GM23338 (cell line): Measurements from ENCODE around the gene ODAM. TPM values are rescaled to one million over a fixed set of nuclear protein-coding genes. Genes with fewer than 3 reads are reported as not detected.

Experiments
- ATAC-seq: fragments of 200-7000 bp; cut with Tn5 transposase; 3 replicates; pipeline ENCODE4 v1.9.1; 2020
- DNase-seq: peaks from one replicate; pipeline ENCODE4 v3.0.0-alpha.2; 2015; ENCODE audit warnings: low spot score
- H2AFZ ChIP-seq: fragments of 200-600 bp; sonication (generic); 2 replicates; pipeline ENCODE4 v1.8.0; 2016; ENCODE audit warnings: antibody characterized with exemption, mild to moderate bottlenecking, moderate library complexity
- H3F3A ChIP-seq: fragments of 200-600 bp; sonication (generic); replicated peaks from 2 replicates; pipeline ENCODE4 v1.8.0; 2017; ENCODE audit warnings: antibody characterized with exemption, mixed run types, low read depth
- H3K27ac ChIP-seq: fragments of 200-600 bp; sonication (generic); 2 replicates; pipeline ENCODE4 v1.6.1; 2016; ENCODE audit warnings: low read depth
- H3K27me3 ChIP-seq: fragments of 200-600 bp; sonication (generic); 2 replicates; pipeline ENCODE4 v1.8.0; 2016; ENCODE audit warnings: mild to moderate bottlenecking, mixed run types, moderate library complexity; ENCODE audit not compliant: insufficient read depth
- H3K36me3 ChIP-seq: fragments of 200-600 bp; sonication (generic); 2 replicates; pipeline ENCODE4 v1.8.0; 2016; ENCODE audit warnings: mild to moderate bottlenecking; ENCODE audit not compliant: insufficient read depth
- H3K4me1 ChIP-seq: fragments of 200-600 bp; sonication (generic); 2 replicates; pipeline ENCODE4 v1.8.0; 2016; ENCODE audit warnings: mild to moderate bottlenecking, moderate library complexity; ENCODE audit not compliant: insufficient read depth
- H3K4me2 ChIP-seq: fragments of 200-600 bp; sonication (generic); 2 replicates; pipeline ENCODE4 v1.7.1; 2017; ENCODE audit warnings: mixed run types
- H3K4me3 ChIP-seq: fragments of 200-600 bp; sonication (generic); 2 replicates; pipeline ENCODE4 v1.6.1; 2016; ENCODE audit warnings: mixed run types
- H3K79me2 ChIP-seq: fragments of 200-600 bp; sonication (generic); replicated peaks from 2 replicates; pipeline ENCODE4 v1.8.0; 2017; ENCODE audit warnings: mild to moderate bottlenecking; ENCODE audit not compliant: insufficient read depth
- H3K9me2 ChIP-seq: fragments of 200-600 bp; sonication (generic); 2 replicates; pipeline ENCODE4 v1.8.0; 2017; ENCODE audit not compliant: insufficient read depth
- H4K20me1 ChIP-seq: fragments of 200-600 bp; sonication (generic); replicated peaks from 2 replicates; pipeline ENCODE4 v1.8.0; 2017; ENCODE audit warnings: mild to moderate bottlenecking; ENCODE audit not compliant: insufficient read depth
- H3K27ac Mint-ChIP-seq: 2 replicates; pipeline ENCODE4 v1.8.0; 2020; ENCODE audit warnings: inconsistent platforms, mild to moderate bottlenecking, moderate library complexity, mixed read lengths
- H3K27me3 Mint-ChIP-seq: 3 replicates; pipeline ENCODE4 v1.8.0; 2022; ENCODE audit warnings: low read depth, mild to moderate bottlenecking, moderate library complexity, mixed read lengths, inconsistent platforms; ENCODE audit not compliant: insufficient read depth, poor library complexity
- H3K36me3 Mint-ChIP-seq: 3 replicates; pipeline ENCODE4 v1.8.0; 2021; ENCODE audit warnings: low read depth, mild to moderate bottlenecking, inconsistent platforms, moderate library complexity, mixed read lengths
- H3K4me1 Mint-ChIP-seq: 3 replicates; pipeline ENCODE4 v1.8.0; 2020; ENCODE audit warnings: mild to moderate bottlenecking, inconsistent platforms, mixed read lengths
- H3K4me3 Mint-ChIP-seq: 3 replicates; pipeline ENCODE4 v1.8.0; 2021; ENCODE audit warnings: moderate library complexity, mild to moderate bottlenecking, inconsistent platforms, mixed read lengths
- H3K9me3 Mint-ChIP-seq: 3 replicates; pipeline ENCODE4 v1.8.0; 2020; ENCODE audit warnings: moderate library complexity, mild to moderate bottlenecking, inconsistent platforms, mixed read lengths
- CREB1 ChIP-seq: fragments of 250-450 bp; sonication (Bioruptor Pico); IDR thresholded peaks from 2 replicates; pipeline ENCODE4 v1.5.0; 2020; ENCODE audit warnings: low read depth, mild to moderate bottlenecking, moderate library complexity
- CTCF ChIP-seq, 2 experiments: fragments of 200-600 bp in 1 of 2; sonication (generic) in 1 of 2; conservative IDR thresholded peaks; 2 replicates each; pipeline versions ENCODE4 v1.5.1 to v1.6.1; 2016 to 2017; ENCODE audit warnings: antibody characterized with exemption in 2 of 2, low read depth in 2 of 2, mild to moderate bottlenecking in 2 of 2, moderate library complexity in 1 of 2
- ETS1 ChIP-seq: IDR thresholded peaks from 2 replicates; pipeline ENCODE4 v1.6.1; 2016; ENCODE audit warnings: antibody characterized with exemption
- EZH2 ChIP-seq: fragments of 200-600 bp; sonication (generic); IDR thresholded peaks from one replicate; pipeline ENCODE4 v1.8.0; 2017; ENCODE audit warnings: antibody characterized with exemption, mild to moderate bottlenecking, low read depth; ENCODE audit not compliant: unreplicated experiment
- EZH2phosphoT487 ChIP-seq: fragments of 200-600 bp; sonication (generic); IDR thresholded peaks from one replicate; pipeline ENCODE4 v1.8.1; 2018; ENCODE audit warnings: antibody characterized with exemption; ENCODE audit not compliant: unreplicated experiment
- JUNB ChIP-seq: IDR thresholded peaks from one replicate; pipeline ENCODE4 v1.6.1; 2016; ENCODE audit warnings: antibody characterized with exemption; ENCODE audit not compliant: unreplicated experiment
- NANOG ChIP-seq: IDR thresholded peaks from 2 replicates; pipeline ENCODE4 v1.6.1; 2016; ENCODE audit warnings: antibody characterized with exemption, borderline replicate concordance
- POLR2AphosphoS5 ChIP-seq: IDR thresholded peaks from 2 replicates; pipeline ENCODE4 v1.6.1; 2016; ENCODE audit warnings: antibody characterized with exemption, low read depth
- REST ChIP-seq: IDR thresholded peaks from one replicate; pipeline ENCODE4 v1.6.1; 2018; ENCODE audit warnings: antibody characterized with exemption; ENCODE audit not compliant: unreplicated experiment
- STAT1 ChIP-seq: IDR thresholded peaks from one replicate; pipeline ENCODE4 v1.6.1; 2016; ENCODE audit warnings: antibody characterized with exemption; ENCODE audit not compliant: unreplicated experiment
- ZNF114 ChIP-seq: fragments of 250-450 bp; sonication (Bioruptor Pico); IDR thresholded peaks from 2 replicates; pipeline ENCODE4 v1.5.0; 2020; ENCODE audit warnings: mild to moderate bottlenecking, moderate library complexity
- ZNF331 ChIP-seq: fragments of 250-450 bp; sonication (Bioruptor Pico); IDR thresholded peaks from 2 replicates; pipeline ENCODE4 v1.5.0; 2020; ENCODE audit warnings: low read depth, mild to moderate bottlenecking, moderate library complexity
- polyA plus RNA-seq: library from polyadenylated mRNA; unstranded; fragments of >200 nt; fragmentation: Nextera tagmentation; extraction: Ambion mirVana; gene quantifications from 2 replicates; pipeline ENCODE4 v1.2.1, GENCODE V29; 2016
- total RNA-seq: library from RNA; depleted of rRNA; stranded (reverse); fragments of >200 nt; shearing (Covaris generic); gene quantifications from 2 replicates; pipeline ENCODE4 v1.2.3, GENCODE V29; 2014
- TF ChIP-seq, protein P1 (sequence below): fragments of 250-450 bp; sonication (Bioruptor Pico); IDR thresholded peaks from 2 replicates; pipeline ENCODE4 v1.5.0; 2020; ENCODE audit warnings: mild to moderate bottlenecking, moderate library complexity

ODAM gene
- total and polyA plus RNA-seq, 2 experiments from 2014 or later: not detected

GRCh38 chr4:70183940-70184246 is 11.6 kb upstream of the ODAM start:
- Histone ChIP-seq H4K20me1 (no peaks in the 10 kb centered on the region), H3K4me3 (no peak overlapping the region), H3K9me2 (no peaks in the 10 kb centered on the region), H3K36me3 (no peaks in the 10 kb centered on the region), H3K27me3 (no peaks in the 10 kb centered on the region), H3K27ac (no peak overlapping the region), H3K79me2 (no peaks in the 10 kb centered on the region), H2AFZ (no peak overlapping the region), H3F3A (no peaks in the 10 kb centered on the region), H3K4me1 (no peaks in the 10 kb centered on the region), H3K4me2 (no peak overlapping the region)
- no peak overlapping the region for H3K4me3 Mint-ChIP-seq
- no peaks in the 10 kb centered on the region for H3K36me3 Mint-ChIP-seq
- ATAC-seq (no peak), DNase-seq (no peak)
- H3K27me3 Mint-ChIP-seq: no peaks in the 10 kb centered on the region
- no peak for TF ChIP-seq EZH2
- no peak for TF ChIP-seq JUNB
- no peak for TF ChIP-seq REST
- TF ChIP-seq POLR2AphosphoS5: no peak
- no peak for TF ChIP-seq NANOG
- TF ChIP-seq, protein P1, sequence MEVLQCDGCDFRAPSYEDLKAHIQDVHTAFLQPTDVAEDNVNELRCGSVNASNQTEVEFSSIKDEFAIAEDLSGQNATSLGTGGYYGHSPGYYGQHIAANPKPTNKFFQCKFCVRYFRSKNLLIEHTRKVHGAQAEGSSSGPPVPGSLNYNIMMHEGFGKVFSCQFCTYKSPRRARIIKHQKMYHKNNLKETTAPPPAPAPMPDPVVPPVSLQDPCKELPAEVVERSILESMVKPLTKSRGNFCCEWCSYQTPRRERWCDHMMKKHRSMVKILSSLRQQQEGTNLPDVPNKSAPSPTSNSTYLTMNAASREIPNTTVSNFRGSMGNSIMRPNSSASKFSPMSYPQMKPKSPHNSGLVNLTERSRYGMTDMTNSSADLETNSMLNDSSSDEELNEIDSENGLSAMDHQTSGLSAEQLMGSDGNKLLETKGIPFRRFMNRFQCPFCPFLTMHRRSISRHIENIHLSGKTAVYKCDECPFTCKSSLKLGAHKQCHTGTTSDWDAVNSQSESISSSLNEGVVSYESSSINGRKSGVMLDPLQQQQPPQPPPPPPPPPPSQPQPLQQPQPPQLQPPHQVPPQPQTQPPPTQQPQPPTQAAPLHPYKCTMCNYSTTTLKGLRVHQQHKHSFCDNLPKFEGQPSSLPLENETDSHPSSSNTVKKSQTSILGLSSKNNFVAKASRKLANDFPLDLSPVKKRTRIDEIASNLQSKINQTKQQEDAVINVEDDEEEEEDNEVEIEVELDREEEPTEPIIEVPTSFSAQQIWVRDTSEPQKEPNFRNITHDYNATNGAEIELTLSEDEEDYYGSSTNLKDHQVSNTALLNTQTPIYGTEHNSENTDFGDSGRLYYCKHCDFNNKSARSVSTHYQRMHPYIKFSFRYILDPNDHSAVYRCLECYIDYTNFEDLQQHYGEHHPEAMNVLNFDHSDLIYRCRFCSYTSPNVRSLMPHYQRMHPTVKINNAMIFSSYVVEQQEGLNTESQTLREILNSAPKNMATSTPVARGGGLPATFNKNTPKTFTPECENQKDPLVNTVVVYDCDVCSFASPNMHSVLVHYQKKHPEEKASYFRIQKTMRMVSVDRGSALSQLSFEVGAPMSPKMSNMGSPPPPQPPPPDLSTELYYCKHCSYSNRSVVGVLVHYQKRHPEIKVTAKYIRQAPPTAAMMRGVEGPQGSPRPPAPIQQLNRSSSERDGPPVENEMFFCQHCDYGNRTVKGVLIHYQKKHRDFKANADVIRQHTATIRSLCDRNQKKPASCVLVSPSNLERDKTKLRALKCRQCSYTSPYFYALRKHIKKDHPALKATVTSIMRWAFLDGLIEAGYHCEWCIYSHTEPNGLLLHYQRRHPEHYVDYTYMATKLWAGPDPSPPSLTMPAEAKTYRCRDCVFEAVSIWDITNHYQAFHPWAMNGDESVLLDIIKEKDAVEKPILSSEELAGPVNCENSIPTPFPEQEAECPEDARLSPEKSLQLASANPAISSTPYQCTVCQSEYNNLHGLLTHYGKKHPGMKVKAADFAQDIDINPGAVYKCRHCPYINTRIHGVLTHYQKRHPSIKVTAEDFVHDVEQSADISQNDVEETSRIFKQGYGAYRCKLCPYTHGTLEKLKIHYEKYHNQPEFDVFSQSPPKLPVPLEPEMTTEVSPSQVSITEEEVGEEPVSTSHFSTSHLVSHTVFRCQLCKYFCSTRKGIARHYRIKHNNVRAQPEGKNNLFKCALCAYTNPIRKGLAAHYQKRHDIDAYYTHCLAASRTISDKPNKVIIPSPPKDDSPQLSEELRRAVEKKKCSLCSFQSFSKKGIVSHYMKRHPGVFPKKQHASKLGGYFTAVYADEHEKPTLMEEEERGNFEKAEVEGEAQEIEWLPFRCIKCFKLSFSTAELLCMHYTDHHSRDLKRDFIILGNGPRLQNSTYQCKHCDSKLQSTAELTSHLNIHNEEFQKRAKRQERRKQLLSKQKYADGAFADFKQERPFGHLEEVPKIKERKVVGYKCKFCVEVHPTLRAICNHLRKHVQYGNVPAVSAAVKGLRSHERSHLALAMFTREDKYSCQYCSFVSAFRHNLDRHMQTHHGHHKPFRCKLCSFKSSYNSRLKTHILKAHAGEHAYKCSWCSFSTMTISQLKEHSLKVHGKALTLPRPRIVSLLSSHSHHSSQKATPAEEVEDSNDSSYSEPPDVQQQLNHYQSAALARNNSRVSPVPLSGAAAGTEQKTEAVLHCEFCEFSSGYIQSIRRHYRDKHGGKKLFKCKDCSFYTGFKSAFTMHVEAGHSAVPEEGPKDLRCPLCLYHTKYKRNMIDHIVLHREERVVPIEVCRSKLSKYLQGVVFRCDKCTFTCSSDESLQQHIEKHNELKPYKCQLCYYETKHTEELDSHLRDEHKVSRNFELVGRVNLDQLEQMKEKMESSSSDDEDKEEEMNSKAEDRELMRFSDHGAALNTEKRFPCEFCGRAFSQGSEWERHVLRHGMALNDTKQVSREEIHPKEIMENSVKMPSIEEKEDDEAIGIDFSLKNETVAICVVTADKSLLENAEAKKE: no peak
- TF ChIP-seq CREB1 (CRISPR knock-in tag): no peak
- TF ChIP-seq EZH2phosphoT487: no peak
- no peak for TF ChIP-seq ZNF114 (CRISPR knock-in tag)
- TF ChIP-seq ETS1: no peak
- no peak for TF ChIP-seq ZNF331 (CRISPR knock-in tag)
- no peak for TF ChIP-seq CTCF (conservative IDR thresholded peaks at IDR 0.05; ENCODE audit: low read depth in 2 of 2)
- no peak for TF ChIP-seq STAT1
- no peaks in the 10 kb centered on the region for H3K4me1 Mint-ChIP-seq
- H3K9me3 Mint-ChIP-seq: no peaks in the 10 kb centered on the region
- peak overlapping the region; percentile 76; the same call in 1 of the 2 replicates for H3K27ac Mint-ChIP-seq
